ENCODE results near the gene SP2. TPM values are rescaled to one million over a fixed set of nuclear protein-coding genes. Genes with fewer than 3 reads are reported as not detected.
"Not testable (repeated sequence)": the region's sequence is repeated elsewhere in the genome, so short reads cannot be mapped to it uniquely, and the experiment has no call there.

SP2 gene
- total and polyA plus RNA-seq, 4 donors: 4.9 to 19.9 (median 11.1) TPM

GRCh38 chr17:47918006-47918405, 22.0 kb downstream of the SP2 start:
- Histone ChIP-seq H3K4me3 (no peak overlapping the region), H3K27ac (ENCODE audit: low read depth in 1 of 2, low read length in 1 of 2) (no peak overlapping the region), H3K4me1 (ENCODE audit: control insufficient read depth in 5 of 5, insufficient read depth in 5 of 5, low read length in 5 of 5) (peaks cover 0 to 3% (median 0%) of the 10 kb centered on the region in 5 donors), H3K9me3 (ENCODE audit: control insufficient read depth in 4 of 4, insufficient read depth in 3 of 4, low read length in 3 of 4) (no peaks in the 10 kb centered on the region), H3K9ac (ENCODE audit: insufficient read depth in 1 of 2, low read length in 2 of 2) (no peak overlapping the region), H3K27me3 (ENCODE audit: control insufficient read depth in 3 of 3, insufficient read depth in 3 of 3, low read length in 2 of 3) (no peaks in the 10 kb centered on the region), H3K36me3 (ENCODE audit: control insufficient read depth in 4 of 4, insufficient read depth in 4 of 4, low read length in 4 of 4) (peaks cover 4 to 18% (median 13%) of the 10 kb centered on the region in 4 donors)
- no peak for DNase-seq
- no peak for TF ChIP-seq CTCF (IDR thresholded peaks at IDR 0.05; ENCODE audit: control extremely low read depth, extremely low read depth)
- ATAC-seq (ENCODE audit: insufficient read depth, low FRiP score): no peak
- WGBS, 2 donors: 14 to 19% methylated on average over 2 of the region's 2 CpGs

- H3K36me3 ChIP-seq (ENCODE audit: control insufficient read depth in 4 of 4, insufficient read depth in 4 of 4, low read length in 4 of 4): peaks cover 10 to 27% (median 22%) of the 10 kb centered on the region in 4 donors
- no peak overlapping the region for H3K4me3 ChIP-seq
- DNase-seq (no peak), ATAC-seq (ENCODE audit: insufficient read depth, low FRiP score) (no peak)
- no peak for TF ChIP-seq CTCF (IDR thresholded peaks at IDR 0.05; ENCODE audit: control extremely low read depth, extremely low read depth)
- 96 to 97% methylated on average over 2 of the region's 2 CpGs for WGBS, 2 donors
- no peak overlapping the region for H3K9ac ChIP-seq (ENCODE audit: insufficient read depth in 1 of 2, low read length in 2 of 2)
- no peak overlapping the region for H3K27ac ChIP-seq (ENCODE audit: low read depth in 1 of 2, low read length in 1 of 2)
- H3K27me3 ChIP-seq (ENCODE audit: control insufficient read depth in 3 of 3, insufficient read depth in 3 of 3, low read length in 2 of 3): no peaks in the 10 kb centered on the region
- no peaks in the 10 kb centered on the region for H3K9me3 ChIP-seq (ENCODE audit: control insufficient read depth in 4 of 4, insufficient read depth in 3 of 4, low read length in 3 of 4)
- peaks cover 0 to 3% (median 0%) of the 10 kb centered on the region in 5 donors for H3K4me1 ChIP-seq (ENCODE audit: control insufficient read depth in 5 of 5, insufficient read depth in 5 of 5, low read length in 5 of 5)
Measured at GRCh38 chr17:47918991-47919390, 23.0 kb downstream of the SP2 start.

GRCh38 chr17:47919889-47920288, 23.9 kb downstream of the SP2 start:
- H3K36me3 ChIP-seq (ENCODE audit: control insufficient read depth in 4 of 4, insufficient read depth in 4 of 4, low read length in 4 of 4): peaks cover 10 to 33% (median 30%) of the 10 kb centered on the region in 4 donors
- H3K4me1 ChIP-seq (ENCODE audit: control insufficient read depth in 5 of 5, insufficient read depth in 5 of 5, low read length in 5 of 5); H3K27me3 ChIP-seq (ENCODE audit: control insufficient read depth in 3 of 3, insufficient read depth in 3 of 3, low read length in 2 of 3); ATAC-seq (ENCODE audit: insufficient read depth, low FRiP score); H3K27ac ChIP-seq (ENCODE audit: low read depth in 1 of 2, low read length in 1 of 2); H3K9me3 ChIP-seq (ENCODE audit: control insufficient read depth in 4 of 4, insufficient read depth in 3 of 4, low read length in 3 of 4); H3K9ac ChIP-seq (ENCODE audit: insufficient read depth in 1 of 2, low read length in 2 of 2); DNase-seq; H3K4me3 ChIP-seq: not testable (repeated sequence)
- WGBS, 2 donors: 93% methylated on average over 14 of the region's 14 CpGs

- Histone ChIP-seq H3K36me3 (ENCODE audit: control insufficient read depth in 4 of 4, insufficient read depth in 4 of 4, low read length in 4 of 4) (peaks cover 10 to 57% (median 35%) of the 10 kb centered on the region in 4 donors), H3K27me3 (ENCODE audit: control insufficient read depth in 3 of 3, insufficient read depth in 3 of 3, low read length in 2 of 3) (no peaks in the 10 kb centered on the region), H3K27ac (ENCODE audit: low read depth in 1 of 2, low read length in 1 of 2) (no peak overlapping the region), H3K9ac (ENCODE audit: insufficient read depth in 1 of 2, low read length in 2 of 2) (no peak overlapping the region), H3K9me3 (ENCODE audit: control insufficient read depth in 4 of 4, insufficient read depth in 3 of 4, low read length in 3 of 4) (no peaks in the 10 kb centered on the region), H3K4me3 (no peak overlapping the region), H3K4me1 (ENCODE audit: control insufficient read depth in 5 of 5, insufficient read depth in 5 of 5, low read length in 5 of 5) (no peaks in the 10 kb centered on the region)
- no peak for TF ChIP-seq CTCF (IDR thresholded peaks at IDR 0.05; ENCODE audit: control extremely low read depth, extremely low read depth)
- no peak for DNase-seq
- 91 to 92% methylated on average over 23 of the region's 23 CpGs for WGBS, 2 donors
- ATAC-seq (ENCODE audit: insufficient read depth, low FRiP score): no peak
Measured at GRCh38 chr17:47924785-47925677, 29.0 kb downstream of the SP2 start.

Measured in lung (tissue), 12 donors.